ENCODE measurements around the gene SPC24. TPM values are rescaled to one million over a fixed set of nuclear protein-coding genes. Genes with fewer than 3 reads are reported as not detected.

The SPC24 gene
- total RNA-seq, result 33.0 and 76.1 TPM in 2 replicates

GRCh38 chr19:11155373-11156120 is at the start of gene SPC24:
Gene SPC24, minus strand, starts transcription at chr19:11155782. Its CDS starts 6 bp downstream, at chr19:11155776.
- TF ChIP-seq CTCF (conservative IDR thresholded peaks at IDR 0.05; ENCODE audit: low read depth, low read length), result no peak
- DNase-seq (ENCODE audit: low read depth), result peak; percentile 87
- peak within 1 kb of the TSS; percentile 67 for H3K4me3 ChIP-seq (ENCODE audit: low read depth, low read length)

GRCh38 chr19:11204943-11205349 is 49.4 kb upstream of the SPC24 start:
- TF ChIP-seq CTCF (conservative IDR thresholded peaks at IDR 0.05; ENCODE audit: low read depth, low read length), result no peak
- H3K4me3 ChIP-seq (ENCODE audit: low read depth, low read length), result no peak overlapping the region
- peak; percentile 39 for DNase-seq (ENCODE audit: low read depth)

- TF ChIP-seq CTCF (conservative IDR thresholded peaks at IDR 0.05; ENCODE audit: low read depth, low read length), result no peak
- H3K4me3 ChIP-seq (ENCODE audit: low read depth, low read length), result no peak overlapping the region
- DNase-seq (ENCODE audit: low read depth), result no peak
Observed at GRCh38 chr19:11204076-11204602, 48.6 kb upstream of the SPC24 start.

- no peak for DNase-seq (ENCODE audit: low read depth)
- H3K4me3 ChIP-seq (ENCODE audit: low read depth, low read length), result no peak overlapping the region
- TF ChIP-seq CTCF (conservative IDR thresholded peaks at IDR 0.05; ENCODE audit: low read depth, low read length), result peak; percentile 81
Observed at GRCh38 chr19:11203194-11204075, 47.9 kb upstream of the SPC24 start.

GRCh38 chr19:11202488-11203193 is 47.1 kb upstream of the SPC24 start:
- no peak overlapping the region for H3K4me3 ChIP-seq (ENCODE audit: low read depth, low read length)
- no peak for TF ChIP-seq CTCF (conservative IDR thresholded peaks at IDR 0.05; ENCODE audit: low read depth, low read length)
- no peak for DNase-seq (ENCODE audit: low read depth)

- no peak for TF ChIP-seq CTCF (conservative IDR thresholded peaks at IDR 0.05; ENCODE audit: low read depth, low read length)
- H3K4me3 ChIP-seq (ENCODE audit: low read depth, low read length), result no peak overlapping the region
- DNase-seq (ENCODE audit: low read depth), result peak; percentile 41
Observed at GRCh38 chr19:11201791-11202190, 46.2 kb upstream of the SPC24 start.
